GM19025 (cell line): Measurements from ENCODE around the gene PTP4A2.
"Not testable (repeated sequence)": the region's sequence is repeated elsewhere in the genome, so short reads cannot be mapped to it uniquely, and the experiment has no call there.

ENCODE experiments used
- ATAC-seq: cut with Tn5 transposase; IDR thresholded peaks from one replicate; pipeline ENCODE4 v1.9.1; 2021; ENCODE audit warnings: mild to moderate bottlenecking, low read depth, moderate library complexity; ENCODE audit not compliant: unreplicated experiment

Gene PTP4A2

GRCh38 chr1:31926252-31926651, 11.9 kb downstream of the PTP4A2 start:
- no peak for ATAC-seq

- not testable (repeated sequence) for ATAC-seq
These were observed 12.3 kb downstream of the PTP4A2 start for GRCh38 chr1:31925824-31926223.

- ATAC-seq, result no peak
These were observed 13.3 kb downstream of the PTP4A2 start for GRCh38 chr1:31924839-31925238.

- ATAC-seq, result no peak
These were observed 14.2 kb downstream of the PTP4A2 start for GRCh38 chr1:31923901-31924535.

- ATAC-seq, result no peak
These were observed 17.2 kb downstream of the PTP4A2 start for GRCh38 chr1:31920956-31921355.

- ATAC-seq, result no peak
These were observed 18.6 kb downstream of the PTP4A2 start for GRCh38 chr1:31919591-31919990.

GRCh38 chr1:31915438-31915837, 22.7 kb downstream of the PTP4A2 start:
- ATAC-seq, result no peak

- no peak for ATAC-seq
These were observed 24.2 kb downstream of the PTP4A2 start for GRCh38 chr1:31913968-31914367.

GRCh38 chr1:31912839-31913239, 25.3 kb downstream of the PTP4A2 start:
- ATAC-seq, result no peak

GRCh38 chr1:31911994-31912780, 26.0 kb downstream of the PTP4A2 start:
- no peak for ATAC-seq

- ATAC-seq, result no peak
These were observed 27.2 kb downstream of the PTP4A2 start for GRCh38 chr1:31910933-31911332.

- ATAC-seq, result no peak
These were observed 28.5 kb downstream of the PTP4A2 start for GRCh38 chr1:31909691-31910090.

GRCh38 chr1:31906557-31906956, 31.6 kb downstream of the PTP4A2 start:
- no peak for ATAC-seq

GRCh38 chr1:31905681-31906080, 32.5 kb downstream of the PTP4A2 start:
- ATAC-seq, result no peak

- ATAC-seq, result no peak
These were observed 33.1 kb downstream of the PTP4A2 start for GRCh38 chr1:31905093-31905509.

GRCh38 chr1:31904339-31905092, 33.7 kb downstream of the PTP4A2 start:
- ATAC-seq, result no peak

- no peak for ATAC-seq
These were observed 35.7 kb downstream of the PTP4A2 start for GRCh38 chr1:31902510-31902860.

GRCh38 chr1:31901838-31902509, 36.2 kb downstream of the PTP4A2 start:
- no peak for ATAC-seq

- ATAC-seq, result no peak
These were observed 37.4 kb downstream of the PTP4A2 start for GRCh38 chr1:31900790-31901189.

GRCh38 chr1:31897526-31898100, 40.6 kb downstream of the PTP4A2 start:
- no peak for ATAC-seq
